GM21717 (cell line): Measurements from ENCODE around the gene LRRC75A.
"Not testable (repeated sequence)": the region's sequence is repeated elsewhere in the genome, so short reads cannot be mapped to it uniquely, and the experiment has no call there.

Source experiments
- ATAC-seq: cut with Tn5 transposase; IDR thresholded peaks from one replicate; pipeline ENCODE4 v1.9.1; 2021; ENCODE audit warnings: mild to moderate bottlenecking, moderate library complexity; ENCODE audit not compliant: unreplicated experiment

LRRC75A gene, protein sequence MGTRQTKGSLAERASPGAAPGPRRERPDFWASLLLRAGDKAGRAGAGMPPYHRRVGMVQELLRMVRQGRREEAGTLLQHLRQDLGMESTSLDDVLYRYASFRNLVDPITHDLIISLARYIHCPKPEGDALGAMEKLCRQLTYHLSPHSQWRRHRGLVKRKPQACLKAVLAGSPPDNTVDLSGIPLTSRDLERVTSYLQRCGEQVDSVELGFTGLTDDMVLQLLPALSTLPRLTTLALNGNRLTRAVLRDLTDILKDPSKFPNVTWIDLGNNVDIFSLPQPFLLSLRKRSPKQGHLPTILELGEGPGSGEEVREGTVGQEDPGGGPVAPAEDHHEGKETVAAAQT

DNA sequence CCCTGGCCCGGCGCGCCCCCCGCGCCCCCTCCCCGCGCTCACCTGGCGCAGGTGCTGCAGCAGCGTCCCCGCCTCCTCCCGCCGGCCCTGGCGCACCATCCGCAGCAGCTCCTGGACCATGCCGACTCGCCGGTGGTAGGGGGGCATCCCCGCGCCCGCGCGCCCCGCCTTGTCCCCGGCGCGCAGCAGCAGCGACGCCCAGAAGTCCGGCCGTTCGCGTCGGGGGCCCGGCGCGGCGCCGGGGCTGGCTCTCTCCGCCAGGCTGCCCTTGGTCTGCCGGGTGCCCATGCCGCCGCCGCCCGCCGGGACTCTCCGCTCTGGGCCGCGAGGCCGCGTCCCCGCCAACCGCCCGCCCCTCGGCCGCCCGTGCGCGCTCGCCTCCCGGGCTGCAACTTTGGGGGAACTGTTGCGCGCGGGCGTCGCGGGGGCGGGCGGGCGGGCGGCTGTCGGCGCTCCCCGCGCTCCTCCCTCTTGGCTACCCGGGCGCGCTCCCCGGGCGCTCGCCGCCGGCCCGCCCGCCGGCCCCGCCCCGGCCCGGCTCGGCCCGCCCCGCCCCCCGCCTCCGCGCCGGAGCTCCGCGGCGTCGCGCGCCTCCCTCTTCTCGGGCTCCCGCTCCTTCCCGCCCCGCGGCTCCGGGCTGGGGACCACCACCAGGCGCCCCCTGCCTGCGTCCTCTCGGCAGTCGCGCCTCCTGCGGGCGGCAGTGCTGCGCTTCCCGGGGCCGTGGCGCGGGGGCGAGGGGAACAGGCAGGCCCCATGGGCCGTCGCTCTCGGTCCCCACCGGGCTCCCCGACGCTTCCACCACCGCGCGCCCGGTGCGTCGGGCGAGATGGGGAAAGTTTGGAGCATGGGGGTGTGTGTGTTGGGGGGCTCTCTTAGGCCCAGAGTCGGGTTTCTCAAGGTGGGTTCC lies at the start of gene LRRC75A:
LRRC75A (minus strand) TSS at position 491 of the 910 bp plus-strand sequence; CDS start at position 288, 203 bp downstream.
- no peak for ATAC-seq

DNA sequence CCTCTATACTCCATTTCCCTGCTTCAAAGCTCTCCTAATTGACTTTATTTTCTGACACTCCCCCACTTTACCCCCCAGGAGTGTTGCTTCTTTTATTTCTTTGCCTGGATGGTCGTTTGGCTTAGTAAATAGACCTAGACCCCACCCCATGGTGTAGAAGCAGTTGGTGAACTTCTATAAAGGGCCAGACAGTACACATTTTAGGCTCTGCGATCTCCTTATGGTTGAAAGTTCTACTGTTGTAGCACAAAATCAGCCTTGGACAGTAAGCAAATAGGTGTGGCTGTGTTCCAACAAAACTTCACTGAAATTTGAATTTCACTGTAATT lies 45.1 kb upstream of the LRRC75A start:
- ATAC-seq: no peak

DNA sequence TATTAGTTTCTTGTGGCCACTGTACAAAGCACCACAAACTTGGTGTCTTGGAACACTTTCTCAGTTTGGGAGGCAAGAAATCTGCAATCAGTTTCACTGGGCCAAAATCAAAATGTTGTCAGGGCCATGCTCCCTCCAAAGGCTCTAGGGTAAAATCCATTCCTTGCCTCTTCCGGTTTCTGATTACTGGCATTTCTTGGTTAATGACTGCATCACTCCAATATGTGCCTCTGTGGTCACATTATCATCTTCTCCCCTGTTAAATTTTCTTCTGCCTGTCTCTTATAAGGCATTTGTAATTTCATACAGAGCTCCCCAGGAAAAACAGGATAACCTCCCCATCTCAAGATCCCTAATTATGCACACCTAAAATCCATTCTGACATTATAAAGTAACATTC lies 42.2 kb upstream of the LRRC75A start:
- no peak for ATAC-seq

DNA sequence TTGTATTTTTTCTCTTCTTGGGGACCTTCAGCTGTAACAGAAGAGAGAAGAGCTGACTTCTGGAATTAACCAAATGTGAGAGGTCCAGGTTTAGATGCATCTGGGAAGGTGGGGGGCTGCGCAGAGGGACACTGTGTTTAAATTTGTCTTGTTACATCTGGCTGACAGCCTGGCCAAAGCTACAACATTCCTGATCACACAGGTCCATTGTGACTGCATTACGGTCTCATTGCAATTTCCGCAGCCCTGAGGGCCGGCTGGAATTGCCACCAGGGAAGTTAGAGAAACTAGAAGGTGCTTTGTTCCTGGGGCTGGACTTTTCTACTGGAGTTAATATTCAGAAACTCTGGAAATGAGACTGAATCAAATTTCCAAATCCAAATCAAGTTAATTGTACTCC lies 37.9 kb upstream of the LRRC75A start:
- no peak for ATAC-seq

DNA sequence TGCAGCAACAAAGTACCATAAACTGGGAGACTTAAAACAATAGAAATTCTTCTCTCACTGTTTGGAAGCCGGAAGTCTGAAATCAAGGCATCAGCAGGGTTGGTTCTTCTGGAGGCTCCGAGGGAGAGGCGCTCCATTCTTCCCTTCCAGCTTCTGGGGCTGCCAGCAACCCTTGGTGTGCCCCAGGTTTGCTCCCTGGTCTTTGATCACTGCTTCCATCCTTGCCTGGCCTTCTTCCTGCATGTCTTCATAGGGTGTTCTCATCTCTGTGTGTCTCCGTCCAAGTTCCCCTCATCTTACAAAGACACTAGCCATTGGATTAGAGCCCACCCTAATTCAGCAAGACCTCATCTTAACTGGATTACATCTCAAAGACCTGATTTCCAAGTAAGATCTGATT lies 35.3 kb upstream of the LRRC75A start:
- ATAC-seq: no peak

DNA sequence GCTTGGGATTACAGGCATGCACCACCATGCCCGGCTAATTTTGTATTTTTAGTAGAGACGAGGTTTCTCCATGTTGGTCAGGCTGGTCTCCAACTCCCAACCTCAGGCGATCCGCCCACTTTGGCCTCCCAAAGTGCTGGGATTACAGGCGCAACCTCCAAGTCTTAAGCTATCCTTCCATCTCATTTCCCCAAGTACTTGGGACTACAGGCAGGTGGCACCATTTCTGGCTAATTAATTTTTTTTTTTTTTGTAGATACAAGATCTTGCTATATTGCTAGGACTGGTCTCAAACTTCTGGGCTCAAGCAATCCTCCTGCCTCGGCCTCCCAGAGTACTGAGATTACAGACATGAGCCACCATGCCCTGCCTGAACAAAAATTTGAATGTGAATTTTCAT lies 33.6 kb upstream of the LRRC75A start:
- ATAC-seq: not testable (repeated sequence)

DNA sequence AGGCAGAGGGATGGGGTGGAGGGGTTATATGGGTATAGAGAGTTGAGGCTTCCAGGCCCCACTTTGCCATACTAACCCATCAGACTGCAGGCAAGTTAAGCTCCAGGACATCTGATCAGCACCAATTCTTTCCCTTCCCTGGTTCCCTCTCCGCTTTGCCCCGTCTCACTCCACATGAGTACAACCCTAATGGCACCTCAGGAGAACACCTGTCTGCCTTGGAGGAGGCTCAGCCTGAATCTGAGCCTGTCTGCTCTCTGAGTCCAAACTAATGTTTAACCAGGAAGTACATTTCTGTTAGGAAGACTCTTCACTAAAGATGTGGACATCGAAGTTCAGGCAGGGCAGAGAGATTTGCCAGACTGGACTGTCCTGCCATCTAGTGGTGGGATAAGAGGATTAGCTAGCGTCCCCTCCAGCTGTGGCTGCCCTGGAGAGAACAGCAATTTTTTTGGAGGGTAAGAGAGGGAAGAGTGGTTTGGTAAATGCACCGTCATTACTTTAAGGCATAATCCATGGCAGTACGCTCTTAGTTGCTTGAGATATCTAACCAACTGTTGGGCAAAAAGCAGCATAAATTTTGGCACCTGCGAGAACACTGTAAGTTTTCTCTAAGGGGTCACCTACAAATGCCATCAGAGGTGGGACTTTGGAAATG lies 29.2 kb upstream of the LRRC75A start:
- ATAC-seq: no peak

DNA sequence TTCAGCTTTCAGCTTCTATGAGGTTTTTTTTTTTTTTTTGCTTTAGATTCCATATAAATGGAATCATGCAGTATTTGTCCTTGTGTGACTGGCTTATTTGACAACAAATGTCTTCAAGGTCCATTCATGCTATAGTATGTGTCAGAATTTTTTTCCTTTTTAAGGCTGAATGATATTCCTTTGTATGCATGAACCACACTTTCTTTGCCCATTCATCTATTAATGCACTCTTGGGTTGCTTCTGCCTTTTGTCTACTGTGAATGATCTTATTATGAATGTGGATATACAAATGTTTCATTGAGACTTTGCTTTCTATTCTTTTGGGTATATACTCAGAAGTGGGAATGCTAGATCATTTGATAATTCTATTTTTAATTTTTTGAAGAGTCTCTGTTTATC lies 27.0 kb upstream of the LRRC75A start:
- no peak for ATAC-seq

DNA sequence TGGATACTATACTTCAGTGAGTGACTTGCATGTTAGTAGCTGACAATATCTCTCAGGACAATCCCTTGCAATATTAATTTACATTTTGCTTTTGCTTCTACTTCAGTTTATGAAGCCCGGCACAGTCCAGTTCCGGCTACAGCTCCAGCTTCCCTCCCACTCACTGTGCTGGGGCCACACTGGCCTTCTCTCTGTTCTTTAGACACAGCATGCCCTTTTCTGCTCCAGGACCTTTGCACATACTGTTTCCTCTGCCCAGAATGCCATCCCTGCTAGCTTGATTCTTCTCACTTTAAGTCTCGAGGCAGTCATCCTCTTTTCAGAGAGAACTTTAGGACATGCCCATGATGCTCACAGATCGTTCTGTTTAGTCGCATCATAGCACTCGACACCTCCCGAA lies 25.5 kb upstream of the LRRC75A start:
- ATAC-seq: no peak

DNA sequence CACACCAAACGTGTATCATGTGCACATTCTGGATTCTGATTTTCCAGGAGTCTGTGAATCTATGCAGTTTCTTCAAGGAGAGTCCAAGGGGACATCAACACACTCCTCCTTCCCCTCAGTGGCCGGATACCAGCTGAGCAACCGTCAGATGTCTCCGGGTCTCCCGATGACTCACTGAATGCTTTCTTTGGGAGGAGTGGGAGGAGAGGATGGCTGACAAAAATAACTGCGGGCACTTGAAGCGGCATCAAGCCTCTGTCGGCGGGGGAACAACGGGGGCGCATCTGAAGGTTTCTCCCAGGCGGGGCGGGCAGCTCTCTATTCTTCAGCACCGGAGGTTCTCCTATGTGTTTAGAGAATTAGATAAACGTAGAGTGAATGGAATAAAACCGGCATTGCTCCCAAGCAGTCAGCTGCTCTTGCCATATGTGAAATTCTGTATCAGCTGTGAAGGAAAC lies 24.6 kb upstream of the LRRC75A start:
- no peak for ATAC-seq

DNA sequence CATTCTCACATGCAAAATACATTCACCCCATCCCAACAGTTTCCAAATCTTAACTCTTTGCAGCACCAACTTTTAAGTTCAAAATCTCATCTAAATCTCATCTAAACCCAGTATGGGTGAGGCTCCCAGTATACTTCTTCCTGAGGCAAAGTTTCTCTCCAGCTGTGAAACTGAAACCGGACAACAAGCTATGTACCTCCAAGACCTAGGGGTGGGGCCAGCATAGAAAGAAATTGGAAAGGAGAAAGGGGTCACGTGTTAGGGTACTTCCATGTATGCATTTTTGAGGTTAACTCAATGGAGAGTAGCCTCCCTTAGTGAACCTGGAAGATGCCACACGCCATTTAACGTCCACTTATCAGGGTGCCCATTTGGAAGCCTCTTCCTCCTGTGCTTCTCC lies 23.9 kb upstream of the LRRC75A start:
- ATAC-seq: no peak

DNA sequence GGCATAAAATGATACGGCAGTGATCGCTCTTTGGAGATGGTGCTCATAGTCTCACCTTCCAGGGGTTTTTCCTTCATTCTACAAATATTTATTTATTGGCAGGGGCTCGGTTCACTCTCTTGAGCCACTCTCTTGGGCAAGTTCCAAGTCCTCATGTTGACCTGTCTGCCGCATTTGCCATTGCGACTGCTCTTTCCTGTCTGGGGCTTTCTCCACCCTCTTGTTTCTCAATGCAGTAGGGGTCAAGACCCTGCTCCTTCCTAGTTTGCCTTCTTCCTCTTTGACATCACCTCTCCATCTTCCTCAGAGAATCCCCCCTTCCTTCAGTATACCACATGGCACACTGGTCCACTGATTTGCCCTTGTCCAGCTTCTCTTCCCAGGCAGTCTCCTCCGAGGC lies 21.9 kb upstream of the LRRC75A start:
- no peak for ATAC-seq

DNA sequence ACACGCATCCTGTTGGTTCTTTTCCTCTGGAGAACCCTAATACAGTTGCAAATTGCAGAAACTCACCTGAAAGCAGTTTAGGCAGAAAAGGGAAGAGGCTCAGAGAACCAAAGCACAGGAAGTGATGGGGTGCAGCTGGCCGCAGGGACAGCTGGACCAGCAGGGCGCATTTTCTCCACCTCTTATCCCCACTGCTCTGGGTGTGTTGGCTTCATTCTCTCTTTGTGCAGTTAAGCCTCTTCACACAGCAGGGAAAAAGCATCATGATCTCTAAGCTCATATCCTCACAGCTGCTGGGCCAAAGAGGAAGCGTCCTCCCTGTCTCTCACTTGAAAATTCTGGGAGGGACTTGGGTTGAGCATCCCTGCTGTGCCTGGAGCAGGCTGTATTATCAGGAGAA lies 20.0 kb upstream of the LRRC75A start:
- no peak for ATAC-seq

DNA sequence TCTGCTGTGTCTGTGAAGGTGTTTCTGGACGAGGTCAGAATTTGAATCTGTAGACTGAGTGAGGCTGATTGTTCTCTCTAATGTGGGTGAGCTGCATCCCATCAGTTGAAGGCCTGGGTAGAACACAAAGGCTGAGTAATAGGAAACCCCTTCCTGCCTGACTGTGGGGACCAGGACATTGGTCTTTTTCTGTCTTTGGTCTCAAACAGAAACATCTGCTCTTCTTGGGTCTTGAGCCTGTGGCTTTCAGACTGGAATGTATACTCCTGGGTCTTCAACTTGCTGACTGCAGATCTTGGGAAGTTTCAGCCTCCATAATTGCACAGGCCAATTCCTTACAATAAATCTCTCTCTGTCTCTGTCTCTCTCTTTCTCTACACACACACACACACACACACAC lies 19.6 kb upstream of the LRRC75A start:
- ATAC-seq: no peak

DNA sequence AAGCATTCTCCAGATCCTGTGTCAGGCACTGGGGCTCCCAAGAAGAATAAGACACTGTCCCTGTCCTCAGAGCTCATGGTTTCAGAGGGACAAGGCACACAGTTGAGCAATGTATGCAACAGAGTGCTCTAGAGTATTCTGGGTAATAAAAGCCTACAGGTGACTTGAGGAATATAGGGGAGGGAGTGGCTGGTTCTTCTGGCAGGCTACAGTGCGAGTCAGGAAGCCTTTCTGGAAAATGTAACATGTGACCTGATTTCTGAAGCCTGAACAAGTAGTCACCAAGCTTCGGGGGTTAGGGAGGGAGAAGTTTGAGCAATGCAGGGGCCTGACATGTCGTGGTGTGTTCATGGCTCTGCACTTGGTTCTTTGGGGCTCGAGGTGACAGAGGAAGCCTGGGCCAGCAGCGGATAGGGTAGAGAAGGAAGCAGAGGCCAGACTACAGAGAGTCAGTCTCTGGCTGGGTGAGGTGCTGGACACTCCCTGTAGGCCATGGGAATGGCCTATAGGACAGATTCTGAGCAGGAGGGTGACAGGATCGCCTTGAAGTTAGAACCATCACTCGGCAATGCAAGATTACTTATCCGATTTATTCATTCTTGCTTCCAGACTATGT lies 16.0 kb upstream of the LRRC75A start:
- ATAC-seq: no peak

DNA sequence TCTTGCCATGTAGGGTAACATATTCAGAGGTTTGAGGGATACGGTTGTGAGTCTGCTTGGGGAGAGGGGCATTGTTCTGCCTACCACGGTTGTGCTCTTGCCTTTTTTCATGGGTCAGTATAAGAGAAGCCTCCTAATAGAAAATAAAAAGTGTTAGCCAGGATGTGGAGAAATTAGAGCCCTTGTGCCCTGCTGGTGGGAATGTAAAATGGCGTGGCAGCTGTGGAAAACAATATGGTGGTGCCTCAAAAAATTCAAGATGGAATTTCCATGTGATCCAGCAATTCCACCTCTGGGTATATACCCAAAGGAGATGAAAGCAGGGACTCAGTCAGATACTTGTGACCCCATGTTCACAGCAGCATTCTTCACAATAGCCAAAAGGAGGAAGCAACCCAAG lies 14.2 kb upstream of the LRRC75A start:
- no peak for ATAC-seq

DNA sequence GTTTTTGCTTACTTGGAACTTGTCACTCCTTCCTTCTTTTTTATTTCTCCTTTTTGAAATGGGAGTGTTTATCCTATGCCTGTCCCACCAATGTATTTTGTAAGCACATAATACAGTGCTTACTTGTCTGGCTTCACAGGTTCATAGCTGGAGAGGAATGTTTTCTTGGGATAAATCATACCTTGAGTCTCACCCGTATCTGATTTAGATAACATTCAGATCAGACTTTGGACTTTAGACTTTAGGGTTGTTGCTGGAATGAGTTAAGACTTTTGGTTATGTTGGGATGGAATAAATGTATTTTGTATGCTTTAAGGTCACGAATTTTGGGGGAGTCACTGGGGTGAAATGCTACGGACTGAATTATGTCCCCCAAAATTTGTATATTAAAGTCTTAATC lies 13.0 kb upstream of the LRRC75A start:
- no peak for ATAC-seq

DNA sequence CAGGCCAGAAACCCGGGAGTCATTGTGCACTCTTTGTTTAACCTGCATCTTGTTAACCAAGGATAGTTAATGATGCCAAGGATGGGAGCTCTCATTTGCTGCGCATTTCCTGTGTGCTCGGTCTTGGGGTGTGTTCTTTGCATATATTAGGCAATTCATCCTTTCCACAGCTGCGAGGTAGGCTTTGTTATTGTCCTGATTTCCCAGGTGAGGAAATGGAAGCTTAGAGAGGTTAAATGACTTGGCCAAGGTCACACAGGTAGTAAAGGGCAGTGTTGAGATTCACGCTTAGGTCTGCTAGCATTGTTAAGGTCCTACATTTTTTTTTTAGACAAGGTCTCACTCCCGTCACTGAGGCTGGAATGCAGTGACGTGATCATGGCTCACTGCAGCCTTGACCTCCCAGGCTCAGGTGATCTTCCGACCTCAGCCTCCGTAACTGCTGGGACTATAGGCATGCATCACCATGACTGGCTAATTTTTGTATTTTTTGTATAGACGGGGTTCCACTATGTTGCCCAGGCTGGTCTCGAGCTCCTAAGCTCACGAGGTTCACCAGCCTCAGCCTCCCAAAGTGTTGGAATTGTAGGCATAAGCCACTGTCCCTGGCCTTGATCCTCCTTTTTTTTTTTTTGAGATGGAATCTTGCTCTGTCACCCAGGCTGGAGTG lies 5.0 kb upstream of the LRRC75A start:
- ATAC-seq: no peak

DNA sequence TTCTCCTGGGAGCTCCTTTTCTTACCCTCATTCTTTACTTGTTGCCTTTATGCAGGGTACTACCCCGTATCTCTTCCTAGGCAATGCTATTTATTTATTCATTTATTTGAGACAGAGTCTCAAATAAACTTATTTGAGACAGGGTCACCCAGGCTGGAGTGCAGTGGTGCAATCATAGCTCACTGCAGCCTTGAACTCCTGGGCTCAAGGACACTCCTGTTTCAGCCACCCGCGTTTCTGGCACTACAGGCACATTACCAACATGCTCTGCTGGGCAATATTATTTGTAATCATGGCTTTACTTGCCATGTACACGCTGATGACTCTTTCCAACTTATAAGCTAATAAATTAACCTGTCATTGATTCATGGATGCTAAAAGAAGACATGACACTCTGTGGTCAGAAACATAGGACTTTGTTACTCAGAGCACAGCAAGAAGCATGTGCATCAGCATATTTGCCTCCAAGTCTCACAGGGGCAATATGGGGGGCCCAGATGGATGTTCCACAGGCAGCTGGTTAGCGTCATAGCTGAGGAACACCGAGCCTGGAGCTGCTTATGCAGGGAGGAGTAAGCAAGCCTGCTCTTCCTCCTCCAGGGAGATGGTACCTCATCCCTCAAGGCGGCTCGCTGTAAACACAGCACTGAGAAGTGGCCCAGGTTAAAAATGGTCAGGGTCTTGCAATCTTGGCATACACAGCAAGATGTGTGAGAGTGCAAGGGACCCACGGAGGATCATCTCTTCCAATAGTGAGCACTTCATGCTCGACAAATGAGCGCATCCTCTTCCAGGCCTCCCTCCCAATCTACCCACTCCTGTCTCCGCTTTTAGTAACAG lies 4.2 kb upstream of the LRRC75A start:
- no peak for ATAC-seq

DNA sequence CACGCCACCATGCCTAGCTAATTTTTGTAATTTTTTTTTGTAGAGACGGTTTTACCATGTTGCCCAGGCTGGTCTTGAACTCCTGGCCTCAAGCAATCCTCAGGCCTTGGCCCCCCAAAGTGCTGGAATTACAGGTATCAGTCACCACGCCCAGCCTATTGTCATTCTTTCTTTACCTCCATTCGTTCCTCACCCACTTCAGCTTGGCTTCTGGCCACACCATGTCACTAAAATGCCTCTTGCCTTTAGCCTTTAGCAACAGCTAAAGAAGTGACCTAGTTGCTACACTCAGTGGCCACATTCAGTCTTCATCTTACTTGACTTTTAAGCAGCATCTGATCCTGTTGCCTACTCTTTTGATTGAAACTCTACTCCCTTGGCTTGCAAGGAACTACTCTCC lies 3.6 kb upstream of the LRRC75A start:
- no peak for ATAC-seq
